K562 (cell line): Measurements from ENCODE around the gene C7orf25. TPM values are rescaled to one million over a fixed set of nuclear protein-coding genes. Genes with fewer than 3 reads are reported as not detected.

Source experiments
- ATAC-seq: fragments of 200-7000 bp; cut with Tn5 transposase; 3 replicates; pipeline ENCODE4 v1.9.1; 2020; ENCODE audit warnings: moderate library complexity
- BruUV-seq: library from RNA; stranded (reverse); fragments of 400-500 nt; replicated peaks from 2 replicates; lab custom pipeline; 2021; lab: Mats Ljungman, UMichigan
- CTCF ChIA-PET: fragments of 300-600 bp; formaldehyde crosslinking; extraction: SDS; loops from one replicate; lab custom pipeline; 2021; ENCODE audit warnings: low intra/inter-chr PET ratio; lab: Yijun Ruan, JAX
- POLR2A ChIA-PET: fragments of 300-600, 350-650 bp; sonication (Branson Sonifier 250); formaldehyde crosslinking; extraction: SDS; loops from one replicate; lab custom pipeline; 2021; ENCODE audit warnings: antibody characterized with exemption, inconsistent platforms; lab: Yijun Ruan, JAX
- DNase-seq, 4 experiments: peaks; one replicate each; pipeline versions ENCODE4 v3.0.0 to v3.0.0-alpha.2; 2011 to 2018; ENCODE audit warnings: low spot score in 3 of 4, mixed read lengths in 3 of 4; ENCODE audit errors: extremely low read depth in 1 of 4
- FAIRE-seq: peaks from 2 replicates; lab custom pipeline; 2011; peaks lifted over from hg19 to GRCh38; lab: Jason Lieb, UNC
- H2AFZ ChIP-seq: 2 replicates; pipeline ENCODE4 v1.6.0; 2011; ENCODE audit warnings: low read depth, low read length, control low read depth, inconsistent platforms
- H3K27ac ChIP-seq: fragments of 200-600 bp; 3 replicates; pipeline ENCODE4 v1.8.0; 2011; ENCODE audit warnings: low read depth, mild to moderate bottlenecking, control low read depth, inconsistent platforms, low read length, moderate library complexity, mixed read lengths; ENCODE audit errors: extremely low read depth
- H3K27me3 ChIP-seq, 2 experiments: fragments of 300-600 bp in 1 of 2; 2 replicates in 1 of 2; 3 replicates in 1 of 2; pipeline versions ENCODE4 v1.6.0 to v1.8.0; 2011; ENCODE audit warnings: inconsistent platforms in 2 of 2, low read length in 2 of 2, mild to moderate bottlenecking in 1 of 2, mixed read lengths in 1 of 2, moderate library complexity in 1 of 2; ENCODE audit not compliant: control insufficient read depth in 2 of 2, insufficient read depth in 2 of 2
- H3K36me3 ChIP-seq: fragments of 300-600 bp; 3 replicates; pipeline ENCODE4 v1.8.0; 2011; ENCODE audit warnings: mild to moderate bottlenecking, low read length, inconsistent platforms; ENCODE audit not compliant: control insufficient read depth, insufficient read depth
- H3K4me1 ChIP-seq, 2 experiments: fragments of 200-600 bp in 1 of 2; replicated peaks in 1 of 2; 2 replicates in 1 of 2; 3 replicates in 1 of 2; pipeline versions ENCODE4 v1.5.1 to v1.8.0; 2011; ENCODE audit warnings: inconsistent platforms in 2 of 2, low read length in 2 of 2, mild to moderate bottlenecking in 1 of 2, mixed read lengths in 1 of 2, moderate library complexity in 1 of 2; ENCODE audit not compliant: control insufficient read depth in 2 of 2, insufficient read depth in 2 of 2
- H3K4me2 ChIP-seq: 2 replicates; pipeline ENCODE4 v1.6.1; 2011; ENCODE audit warnings: low read length, control low read depth, inconsistent platforms, mixed read lengths; ENCODE audit not compliant: insufficient read depth
- H3K4me3 ChIP-seq: fragments of 200-600 bp; sonication (generic), shearing (Covaris generic); 2 replicates; pipeline ENCODE4 v1.5.1; 2016; ENCODE audit warnings: control low read depth, inconsistent platforms
- H3K79me2 ChIP-seq: fragments of 200-600 bp; 3 replicates; pipeline ENCODE4 v1.8.0; 2011; ENCODE audit warnings: low read length, inconsistent platforms; ENCODE audit not compliant: control insufficient read depth, insufficient read depth
- H3K9ac ChIP-seq, 2 experiments: 2 replicates each; pipeline versions ENCODE4 v1.6.0 to v1.6.1; 2011; ENCODE audit warnings: low read depth in 2 of 2, low read length in 2 of 2, control low read depth in 1 of 2, inconsistent platforms in 1 of 2, mild to moderate bottlenecking in 1 of 2, mixed read lengths in 1 of 2; ENCODE audit not compliant: insufficient read depth in 1 of 2
- H3K9me1 ChIP-seq: one replicate; pipeline ENCODE4 v1.6.0; 2011; ENCODE audit warnings: inconsistent platforms, mild to moderate bottlenecking, low read length, moderate library complexity; ENCODE audit not compliant: control insufficient read depth, insufficient read depth
- H3K9me3 ChIP-seq: replicated peaks from 2 replicates; pipeline ENCODE4 v1.5.1; 2011; ENCODE audit warnings: low read depth, low read length, inconsistent platforms; ENCODE audit not compliant: control insufficient read depth, insufficient read depth
- H4K20me1 ChIP-seq: replicated peaks from 2 replicates; pipeline ENCODE4 v1.6.1; 2011; ENCODE audit warnings: low read length, inconsistent platforms, mixed read lengths; ENCODE audit not compliant: control insufficient read depth, insufficient read depth
- C11orf30 ChIP-seq: fragments of 450-650 bp; IDR thresholded peaks from 2 replicates; pipeline ENCODE4 v1.6.1; 2016; ENCODE audit warnings: low read depth, mild to moderate bottlenecking
- EHMT2 ChIP-seq: fragments of 450-650 bp; IDR thresholded peaks from 2 replicates; pipeline ENCODE4 v1.6.1; 2018; ENCODE audit warnings: antibody characterized with exemption
- KDM4B ChIP-seq, 2 experiments: fragments of 450-650 bp in 1 of 2; sonication (generic) in 1 of 2; IDR thresholded peaks; 2 replicates each; pipeline ENCODE4 v1.6.1; 2016 to 2017; ENCODE audit warnings: borderline replicate concordance in 2 of 2, antibody characterized with exemption in 1 of 2, low read depth in 1 of 2, mild to moderate bottlenecking in 1 of 2
- RBBP5 ChIP-seq: fragments of 200-600 bp; sonication (generic); IDR thresholded peaks from 2 replicates; pipeline ENCODE4 v1.6.1; 2012; ENCODE audit warnings: borderline replicate concordance, mild to moderate bottlenecking, low read length, control low read depth, inconsistent platforms; ENCODE audit not compliant: insufficient read depth, poor library complexity, severe bottlenecking
- SREBF2 ChIP-seq: sonication (generic); formaldehyde crosslinking; IDR thresholded peaks from 2 replicates; pipeline ENCODE4 v1.4.0; 2020; ENCODE audit warnings: mild to moderate bottlenecking, missing genetic modification reagents
- XRCC3 ChIP-seq: fragments of 450-650 bp; IDR thresholded peaks from 2 replicates; pipeline ENCODE4 v1.6.1; 2017; ENCODE audit warnings: mild to moderate bottlenecking, moderate library complexity
- ZFX ChIP-seq: sonication (generic); formaldehyde crosslinking; IDR thresholded peaks from 2 replicates; pipeline ENCODE4 v1.8.0; 2022; ENCODE audit warnings: mild to moderate bottlenecking, missing genetic modification reagents, moderate library complexity
- ZNF347 ChIP-seq: fragments of 450-650 bp; formaldehyde crosslinking; IDR thresholded peaks from 2 replicates; pipeline ENCODE4 v1.4.0; 2020; ENCODE audit warnings: low read depth, mild to moderate bottlenecking, moderate library complexity
- ZNF444 ChIP-seq: fragments of 250-450 bp; sonication (Bioruptor Pico); IDR thresholded peaks from 2 replicates; pipeline ENCODE4 v1.4.0; 2020; ENCODE audit warnings: mild to moderate bottlenecking, moderate library complexity
- ZNF695 ChIP-seq: fragments of 450-650 bp; formaldehyde crosslinking; IDR thresholded peaks from 2 replicates; pipeline ENCODE4 v1.4.0; 2020; ENCODE audit warnings: mild to moderate bottlenecking, moderate library complexity
- ZSCAN32 ChIP-seq: fragments of 450-650 bp; formaldehyde crosslinking; IDR thresholded peaks from 2 replicates; pipeline ENCODE4 v1.4.0; 2020; ENCODE audit warnings: mild to moderate bottlenecking, moderate library complexity
- WGBS: fragments of 100-300 bp; shearing (Covaris generic); methylation state at CpG from one replicate; pipeline ENCODE4 v1.1.6; 2016; ENCODE audit warnings: low coverage, mixed read lengths; ENCODE audit not compliant: insufficient coverage; ENCODE audit errors: missing lambda C conversion rate; 5-methylcytosine and 5-hydroxymethylcytosine counted together
- in situ Hi-C: fragments of 300-500 bp; cut with MboI; formaldehyde crosslinking; loops from 4 replicates; pipeline ENCODE4 v1.15.0; 2018; ENCODE audit warnings: inconsistent platforms, mixed read lengths
- intact Hi-C: fragments of 100-400 bp; cut with micrococcal nuclease; formaldehyde crosslinking; loops from 2 replicates; pipeline ENCODE4 v1.14.2; 2022
- polyA plus RNA-seq, 8 experiments: library from polyadenylated mRNA; depleted of rRNA in 4 of 8; stranded (reverse) in 5 of 8; unstranded in 3 of 8; fragments of >200 nt; fragmentation: Nextera tagmentation in 2 of 8; fragmentation: Illumina TruSeq in 1 of 8; extraction: Ambion mirVana in 2 of 8; extraction: Trizol in 1 of 8; gene quantifications; 2 replicates each; pipeline versions ENCODE4 v1.2.1 to v1.2.3, GENCODE V29; 2011 to 2014; ENCODE audit warnings: inconsistent platforms in 1 of 8, missing spikeins in 1 of 8
- total RNA-seq, 7 experiments: library from RNA; depleted of rRNA in 6 of 7; stranded (reverse); fragments of >200 nt in 6 of 7; fragmentation: Illumina TruSeq in 2 of 7; extraction: Trizol in 2 of 7; gene quantifications; 2 replicates each; pipeline versions ENCODE4 v1.2.1 to v1.2.3, GENCODE V29; 2011 to 2021; ENCODE audit warnings: low replicate concordance in 1 of 7
- TF ChIP-seq, protein P1 (sequence below): fragments of 250-450 bp; sonication (Bioruptor Pico); IDR thresholded peaks from 2 replicates; pipeline ENCODE4 v1.5.0; 2021; ENCODE audit warnings: mild to moderate bottlenecking, moderate library complexity
- TF ChIP-seq, protein P2 (sequence below), 2 experiments: fragments of 250-450 bp in 1 of 2; fragments of 450-650 bp in 1 of 2; sonication (Bioruptor Pico) in 1 of 2; IDR thresholded peaks; 2 replicates each; pipeline versions ENCODE4 v1.6.1 to v1.8.0; 2016 to 2021; ENCODE audit warnings: mild to moderate bottlenecking in 2 of 2, moderate library complexity in 2 of 2, missing compliant biosample characterization in 1 of 2, missing genetic modification characterization in 1 of 2

The C7orf25 gene
- total and polyA plus RNA-seq, 9 of the 15 experiments (the other 6 are each of a cell fraction or from before 2014, with no cell fraction given), result 1.2 to 4.7 (median 1.9) TPM

DNA sequence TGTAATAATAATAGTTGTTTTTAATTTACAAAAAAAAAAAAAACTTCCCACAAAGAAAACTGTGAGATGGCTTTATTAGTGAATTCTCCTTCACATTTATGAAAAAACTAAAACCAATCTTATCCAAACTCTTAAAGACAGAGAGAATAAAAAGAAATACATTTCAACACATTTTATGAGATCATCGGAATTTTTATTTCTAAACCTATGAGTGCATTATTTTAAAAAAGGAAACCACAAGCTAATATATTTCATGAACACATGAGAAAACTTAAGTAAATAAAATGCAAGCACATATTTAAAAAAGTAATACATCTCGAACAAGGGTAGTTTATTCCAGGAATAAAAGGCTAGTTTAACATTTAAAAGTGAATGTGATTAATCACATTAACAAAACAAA lies 31.5 kb downstream of the C7orf25 start:
- POLR2A ChIA-PET, result no interaction called here
- in situ Hi-C loops, result no loop called here

DNA sequence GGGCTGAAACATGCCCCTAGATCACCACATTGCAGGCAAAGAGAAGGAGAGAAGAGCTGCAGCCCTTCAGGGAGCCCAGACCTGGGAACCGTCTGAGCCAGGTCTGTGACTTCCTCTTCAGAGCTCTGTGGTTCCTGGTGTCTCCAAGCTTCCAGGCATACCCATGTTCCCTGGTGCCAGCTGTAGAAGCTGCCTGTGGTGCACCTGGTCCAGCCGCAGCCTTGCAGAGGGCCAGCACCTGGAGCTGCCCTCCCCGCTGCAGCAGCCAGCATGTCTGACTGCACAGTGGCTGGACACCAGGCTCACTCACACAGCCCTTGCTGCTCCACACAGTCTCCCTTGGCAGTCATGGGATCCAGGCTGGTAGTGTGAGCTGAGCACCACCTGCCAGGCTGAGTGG lies 33.6 kb downstream of the C7orf25 start:
- DNase-seq (no peak), ATAC-seq (peak; percentile 25; the same call in 2 of the 3 replicates), FAIRE-seq (no peak)
- Histone ChIP-seq H3K9me3 (no peaks in the 10 kb centered on the region), H3K27ac (no peak overlapping the region), H3K4me1 (peaks cover 0 to 8% of the 10 kb centered on the region in 2 experiments; a peak in 2 of 5 replicates), H3K9me1 (no peaks in the 10 kb centered on the region), H3K4me3 (no peak overlapping the region), H3K27me3 (no peaks in the 10 kb centered on the region), H3K4me2 (no peak overlapping the region), H3K79me2 (no peaks in the 10 kb centered on the region), H2AFZ (peak overlapping the region; percentile 5; the same call in 1 of the 2 replicates), H4K20me1 (no peaks in the 10 kb centered on the region), H3K9ac (0 out of 4 replicates have a peak overlapping the region, but pooled peaks of 1 of the 2 experiments have one; percentile 7), H3K36me3 (no peaks in the 10 kb centered on the region)
- no TSS peak for BruUV-seq
- ChIA-PET CTCF (no interaction called here), POLR2A (interaction anchor here (0.8 to 1.1 kb wide), 2 partner anchors 32 to 905 kb away, joined by 3 to 4 read pairs; no protein-coding TSS in a partner anchor)
- in situ Hi-C loops (no loop called here), intact Hi-C loops (no loop called here)
- WGBS, result 19% methylated on average over 3 of the region's 3 CpGs
- TF ChIP-seq ZNF444 (CRISPR knock-in tag), result no peak
- TF ChIP-seq, protein P1, sequence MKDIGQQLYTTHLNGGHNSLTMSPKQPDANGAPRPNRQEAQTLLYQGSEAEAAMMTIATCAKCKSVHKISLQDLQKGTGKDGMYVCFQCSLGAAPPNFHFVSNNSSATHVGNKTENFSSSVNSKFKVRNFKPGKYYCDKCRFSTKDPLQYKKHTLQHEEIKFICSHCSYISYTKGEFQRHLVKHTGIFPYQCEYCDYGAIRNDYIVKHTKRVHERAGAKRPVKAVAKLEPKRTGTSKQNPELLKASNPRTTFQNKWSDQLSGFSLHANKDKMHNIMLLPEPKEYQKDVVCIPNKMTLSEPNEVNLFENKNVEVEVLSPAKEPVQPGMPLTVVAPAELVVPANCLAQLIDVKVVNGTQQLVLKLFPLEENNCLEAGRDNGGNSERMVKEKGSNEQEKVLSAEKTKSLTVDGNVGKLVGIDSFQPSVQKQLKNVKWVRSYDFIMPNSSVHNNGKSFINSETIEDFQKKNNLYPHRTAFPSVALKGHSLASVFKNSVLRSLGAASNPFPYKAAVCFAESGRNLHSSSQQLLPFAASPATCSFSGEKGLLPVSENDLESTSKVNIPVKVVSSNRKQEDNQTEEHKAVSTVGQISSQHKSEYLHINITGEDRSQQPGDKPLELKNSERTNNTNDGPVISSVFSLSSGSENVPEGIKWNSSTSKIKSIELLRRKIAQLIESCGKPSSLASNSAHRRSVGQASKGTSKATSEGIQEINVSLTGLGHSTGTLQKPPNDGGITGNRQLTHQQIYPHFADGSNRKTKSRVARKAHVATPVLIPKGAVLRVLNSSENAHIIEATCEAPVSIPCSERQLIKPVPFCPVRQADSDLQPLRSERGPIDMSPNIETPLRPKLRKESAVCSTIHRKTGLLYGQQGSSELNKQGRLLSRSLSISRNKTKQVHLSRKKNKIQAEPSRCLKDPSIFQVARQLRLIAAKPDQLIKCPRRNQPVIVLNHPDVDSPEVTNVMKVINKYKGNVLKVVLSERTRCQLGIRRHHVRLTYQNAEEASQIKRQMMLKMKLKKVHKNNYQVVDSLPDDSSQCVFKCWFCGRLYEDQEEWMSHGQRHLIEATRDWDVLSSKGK (CRISPR knock-in tag), result no peak
- no peak for TF ChIP-seq XRCC3
- no peak for TF ChIP-seq SREBF2 (CRISPR knock-in tag)
- no peak for TF ChIP-seq EHMT2
- no peak for TF ChIP-seq RBBP5
- TF ChIP-seq ZNF695 (CRISPR knock-in tag), result no peak
- TF ChIP-seq ZNF347 (CRISPR knock-in tag), result no peak
- no peak for TF ChIP-seq ZSCAN32 (CRISPR knock-in tag)
- no peak for TF ChIP-seq KDM4B (IDR thresholded peaks at IDR 0.05; ENCODE audit: borderline replicate concordance in 2 of 2, low read depth in 1 of 2)
- no peak for TF ChIP-seq C11orf30

More for the DNA sequence above, 31.5 kb downstream of the C7orf25 start:
- Histone ChIP-seq H3K79me2 (no peaks in the 10 kb centered on the region), H3K9me1 (no peaks in the 10 kb centered on the region), H2AFZ (no peak overlapping the region), H4K20me1 (no peaks in the 10 kb centered on the region), H3K4me2 (no peak overlapping the region), H3K27me3 (no peaks in the 10 kb centered on the region), H3K9ac (no peak overlapping the region), H3K36me3 (no peaks in the 10 kb centered on the region), H3K9me3 (no peaks in the 10 kb centered on the region), H3K4me1 (peaks cover 0 to 18% of the 10 kb centered on the region in 2 experiments; a peak in 2 of 5 replicates), H3K27ac (no peak overlapping the region), H3K4me3 (no peak overlapping the region)
- FAIRE-seq (no peak), DNase-seq (no peak), ATAC-seq (no peak)
- TF ChIP-seq ZFX, result no peak
- TF ChIP-seq, protein P2, sequence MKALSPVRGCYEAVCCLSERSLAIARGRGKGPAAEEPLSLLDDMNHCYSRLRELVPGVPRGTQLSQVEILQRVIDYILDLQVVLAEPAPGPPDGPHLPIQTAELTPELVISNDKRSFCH (CRISPR knock-in tag; IDR thresholded peaks at IDR 0.05), result no peak
- TF ChIP-seq, protein P2 (tag; IDR thresholded peaks at IDR 0.05), result no peak
- CTCF ChIA-PET, result interaction anchor here (0.6 kb wide), 1 partner anchor 31 kb away, joined by 3 read pairs; no protein-coding TSS in a partner anchor
- intact Hi-C loops, result no loop called here
- BruUV-seq, result no TSS peak
- 25% methylated on average over 2 of the region's 2 CpGs for WGBS
